PC-3 (cell line): ENCODE measurements around the gene SLCO2B1.

Experiments
- EZH2 ChIP-seq: fragments of 300-600 bp; sonication (generic); IDR thresholded peaks from one replicate; pipeline ENCODE4 v1.6.1; 2017; ENCODE audit warnings: antibody characterized with exemption, mild to moderate bottlenecking, low read length; ENCODE audit not compliant: unreplicated experiment
- EZH2phosphoT487 ChIP-seq: fragments of 300-600 bp; sonication (generic); IDR thresholded peaks from 2 replicates; pipeline ENCODE4 v1.6.1; 2018; ENCODE audit warnings: mild to moderate bottlenecking, antibody characterized with exemption, low read length, borderline replicate concordance
- TF ChIP-seq, protein P1 (sequence below): fragments of 300-600 bp; sonication (generic); conservative IDR thresholded peaks from 2 replicates; pipeline ENCODE4 v1.5.1; 2017; ENCODE audit warnings: antibody characterized with exemption, low read depth, mild to moderate bottlenecking, low read length

DNA sequence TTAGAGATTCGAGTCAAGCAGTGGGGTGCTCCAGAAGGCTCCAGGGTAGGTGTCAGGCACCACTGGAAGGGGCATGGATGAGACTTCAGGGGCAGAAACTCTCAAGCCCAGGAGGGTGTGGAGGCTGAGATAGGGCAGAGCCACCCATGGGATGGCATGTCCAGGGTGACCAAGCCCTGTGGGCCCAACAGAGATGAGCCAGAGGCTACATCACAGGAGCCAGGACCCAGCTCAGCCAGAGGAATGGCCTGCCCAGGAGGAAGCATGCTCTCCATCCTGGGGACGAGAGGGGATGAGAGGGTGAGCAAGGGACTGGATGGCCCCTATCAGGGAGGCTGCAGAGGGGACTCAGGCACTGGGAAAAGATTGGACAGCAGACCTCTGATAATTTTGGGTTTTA lies 42.8 kb downstream of the SLCO2B1 start:
- TF ChIP-seq EZH2 (no peak), EZH2phosphoT487 (no peak)
- TF ChIP-seq, protein P1, sequence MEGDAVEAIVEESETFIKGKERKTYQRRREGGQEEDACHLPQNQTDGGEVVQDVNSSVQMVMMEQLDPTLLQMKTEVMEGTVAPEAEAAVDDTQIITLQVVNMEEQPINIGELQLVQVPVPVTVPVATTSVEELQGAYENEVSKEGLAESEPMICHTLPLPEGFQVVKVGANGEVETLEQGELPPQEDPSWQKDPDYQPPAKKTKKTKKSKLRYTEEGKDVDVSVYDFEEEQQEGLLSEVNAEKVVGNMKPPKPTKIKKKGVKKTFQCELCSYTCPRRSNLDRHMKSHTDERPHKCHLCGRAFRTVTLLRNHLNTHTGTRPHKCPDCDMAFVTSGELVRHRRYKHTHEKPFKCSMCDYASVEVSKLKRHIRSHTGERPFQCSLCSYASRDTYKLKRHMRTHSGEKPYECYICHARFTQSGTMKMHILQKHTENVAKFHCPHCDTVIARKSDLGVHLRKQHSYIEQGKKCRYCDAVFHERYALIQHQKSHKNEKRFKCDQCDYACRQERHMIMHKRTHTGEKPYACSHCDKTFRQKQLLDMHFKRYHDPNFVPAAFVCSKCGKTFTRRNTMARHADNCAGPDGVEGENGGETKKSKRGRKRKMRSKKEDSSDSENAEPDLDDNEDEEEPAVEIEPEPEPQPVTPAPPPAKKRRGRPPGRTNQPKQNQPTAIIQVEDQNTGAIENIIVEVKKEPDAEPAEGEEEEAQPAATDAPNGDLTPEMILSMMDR = no peak
